ENCODE results near the gene SLCO4A1. TPM values are rescaled to one million over a fixed set of nuclear protein-coding genes. Genes with fewer than 3 reads are reported as not detected.

Gene SLCO4A1
- total and polyA plus RNA-seq, 9 of the 15 experiments (the other 6 are each of a cell fraction or from before 2014, with no cell fraction given): 1.6 to 21.9 (median 12.8) TPM

DNA sequence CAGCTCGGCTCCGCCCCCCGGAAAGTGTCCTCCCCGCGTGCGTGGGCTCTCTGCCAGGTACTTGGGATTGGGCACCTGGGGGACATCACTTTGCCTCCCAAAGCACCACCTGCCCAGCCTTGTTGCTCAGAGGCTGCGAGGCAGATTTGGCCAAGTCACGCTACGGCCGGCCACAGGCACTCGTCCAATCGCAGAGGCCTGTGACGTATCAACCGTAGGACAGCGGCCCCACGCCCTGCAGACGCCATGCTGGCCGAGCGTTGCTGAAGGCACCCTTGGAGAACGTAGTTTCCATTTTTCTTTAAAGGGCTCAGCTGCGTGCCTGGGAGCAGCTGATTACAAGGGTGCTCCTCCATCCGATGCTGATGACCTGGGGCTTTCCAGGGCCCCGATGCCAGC, 69.4 kb downstream of the SLCO4A1 start:
- no peaks in the 10 kb centered on the region for H3K79me2 ChIP-seq (ENCODE audit: control insufficient read depth, insufficient read depth, low read length)
- peak; percentile 71 to 84 (median 75) for DNase-seq (ENCODE audit: extremely low read depth in 1 of 4, low spot score in 3 of 4)
- TF ChIP-seq RCOR1 (IDR thresholded peaks at IDR 0.05; ENCODE audit: borderline replicate concordance in 1 of 2, low read depth in 2 of 2, low read length in 2 of 2): no peak
- peak; percentile 45 for TF ChIP-seq DMBX1 (CRISPR knock-in tag; IDR thresholded peaks at IDR 0.05; ENCODE audit: borderline replicate concordance)
- 0 out of 2 replicates have a peak, but pooled peaks have one; percentile 44 for TF ChIP-seq ZKSCAN8 (CRISPR knock-in tag; IDR thresholded peaks at IDR 0.05)
- TF ChIP-seq RFX5 (IDR thresholded peaks at IDR 0.05; ENCODE audit: low read depth, low read length): no peak
- TF ChIP-seq ZNF584 (CRISPR knock-in tag; IDR thresholded peaks at IDR 0.05; ENCODE audit: low read depth): peak; percentile 79
- TF ChIP-seq, protein P1, sequence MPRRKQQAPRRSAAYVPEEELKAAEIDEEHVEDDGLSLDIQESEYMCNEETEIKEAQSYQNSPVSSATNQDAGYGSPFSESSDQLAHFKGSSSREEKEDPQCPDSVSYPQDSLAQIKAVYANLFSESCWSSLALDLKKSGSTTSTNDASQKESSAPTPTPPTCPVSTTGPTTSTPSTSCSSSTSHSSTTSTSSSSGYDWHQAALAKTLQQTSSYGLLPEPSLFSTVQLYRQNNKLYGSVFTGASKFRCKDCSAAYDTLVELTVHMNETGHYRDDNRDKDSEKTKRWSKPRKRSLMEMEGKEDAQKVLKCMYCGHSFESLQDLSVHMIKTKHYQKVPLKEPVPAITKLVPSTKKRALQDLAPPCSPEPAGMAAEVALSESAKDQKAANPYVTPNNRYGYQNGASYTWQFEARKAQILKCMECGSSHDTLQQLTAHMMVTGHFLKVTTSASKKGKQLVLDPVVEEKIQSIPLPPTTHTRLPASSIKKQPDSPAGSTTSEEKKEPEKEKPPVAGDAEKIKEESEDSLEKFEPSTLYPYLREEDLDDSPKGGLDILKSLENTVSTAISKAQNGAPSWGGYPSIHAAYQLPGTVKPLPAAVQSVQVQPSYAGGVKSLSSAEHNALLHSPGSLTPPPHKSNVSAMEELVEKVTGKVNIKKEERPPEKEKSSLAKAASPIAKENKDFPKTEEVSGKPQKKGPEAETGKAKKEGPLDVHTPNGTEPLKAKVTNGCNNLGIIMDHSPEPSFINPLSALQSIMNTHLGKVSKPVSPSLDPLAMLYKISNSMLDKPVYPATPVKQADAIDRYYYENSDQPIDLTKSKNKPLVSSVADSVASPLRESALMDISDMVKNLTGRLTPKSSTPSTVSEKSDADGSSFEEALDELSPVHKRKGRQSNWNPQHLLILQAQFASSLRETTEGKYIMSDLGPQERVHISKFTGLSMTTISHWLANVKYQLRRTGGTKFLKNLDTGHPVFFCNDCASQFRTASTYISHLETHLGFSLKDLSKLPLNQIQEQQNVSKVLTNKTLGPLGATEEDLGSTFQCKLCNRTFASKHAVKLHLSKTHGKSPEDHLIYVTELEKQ (CRISPR knock-in tag; IDR thresholded peaks at IDR 0.05): no peak
- TF ChIP-seq, protein P2, sequence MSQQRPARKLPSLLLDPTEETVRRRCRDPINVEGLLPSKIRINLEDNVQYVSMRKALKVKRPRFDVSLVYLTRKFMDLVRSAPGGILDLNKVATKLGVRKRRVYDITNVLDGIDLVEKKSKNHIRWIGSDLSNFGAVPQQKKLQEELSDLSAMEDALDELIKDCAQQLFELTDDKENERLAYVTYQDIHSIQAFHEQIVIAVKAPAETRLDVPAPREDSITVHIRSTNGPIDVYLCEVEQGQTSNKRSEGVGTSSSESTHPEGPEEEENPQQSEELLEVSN (IDR thresholded peaks at IDR 0.05; ENCODE audit: borderline replicate concordance in 1 of 2, extremely low read depth in 1 of 2, insufficient read depth in 1 of 2, insufficient read length in 1 of 2, low read depth in 1 of 2, low read length in 1 of 2, poor library complexity in 1 of 2, severe bottlenecking in 1 of 2): peak; percentile 87 to 90
- TF ChIP-seq, protein P3, sequence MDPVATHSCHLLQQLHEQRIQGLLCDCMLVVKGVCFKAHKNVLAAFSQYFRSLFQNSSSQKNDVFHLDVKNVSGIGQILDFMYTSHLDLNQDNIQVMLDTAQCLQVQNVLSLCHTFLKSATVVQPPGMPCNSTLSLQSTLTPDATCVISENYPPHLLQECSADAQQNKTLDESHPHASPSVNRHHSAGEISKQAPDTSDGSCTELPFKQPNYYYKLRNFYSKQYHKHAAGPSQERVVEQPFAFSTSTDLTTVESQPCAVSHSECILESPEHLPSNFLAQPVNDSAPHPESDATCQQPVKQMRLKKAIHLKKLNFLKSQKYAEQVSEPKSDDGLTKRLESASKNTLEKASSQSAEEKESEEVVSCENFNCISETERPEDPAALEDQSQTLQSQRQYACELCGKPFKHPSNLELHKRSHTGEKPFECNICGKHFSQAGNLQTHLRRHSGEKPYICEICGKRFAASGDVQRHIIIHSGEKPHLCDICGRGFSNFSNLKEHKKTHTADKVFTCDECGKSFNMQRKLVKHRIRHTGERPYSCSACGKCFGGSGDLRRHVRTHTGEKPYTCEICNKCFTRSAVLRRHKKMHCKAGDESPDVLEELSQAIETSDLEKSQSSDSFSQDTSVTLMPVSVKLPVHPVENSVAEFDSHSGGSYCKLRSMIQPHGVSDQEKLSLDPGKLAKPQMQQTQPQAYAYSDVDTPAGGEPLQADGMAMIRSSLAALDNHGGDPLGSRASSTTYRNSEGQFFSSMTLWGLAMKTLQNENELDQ (CRISPR knock-in tag; IDR thresholded peaks at IDR 0.05; ENCODE audit: borderline replicate concordance): no peak
- TF ChIP-seq, protein P4, sequence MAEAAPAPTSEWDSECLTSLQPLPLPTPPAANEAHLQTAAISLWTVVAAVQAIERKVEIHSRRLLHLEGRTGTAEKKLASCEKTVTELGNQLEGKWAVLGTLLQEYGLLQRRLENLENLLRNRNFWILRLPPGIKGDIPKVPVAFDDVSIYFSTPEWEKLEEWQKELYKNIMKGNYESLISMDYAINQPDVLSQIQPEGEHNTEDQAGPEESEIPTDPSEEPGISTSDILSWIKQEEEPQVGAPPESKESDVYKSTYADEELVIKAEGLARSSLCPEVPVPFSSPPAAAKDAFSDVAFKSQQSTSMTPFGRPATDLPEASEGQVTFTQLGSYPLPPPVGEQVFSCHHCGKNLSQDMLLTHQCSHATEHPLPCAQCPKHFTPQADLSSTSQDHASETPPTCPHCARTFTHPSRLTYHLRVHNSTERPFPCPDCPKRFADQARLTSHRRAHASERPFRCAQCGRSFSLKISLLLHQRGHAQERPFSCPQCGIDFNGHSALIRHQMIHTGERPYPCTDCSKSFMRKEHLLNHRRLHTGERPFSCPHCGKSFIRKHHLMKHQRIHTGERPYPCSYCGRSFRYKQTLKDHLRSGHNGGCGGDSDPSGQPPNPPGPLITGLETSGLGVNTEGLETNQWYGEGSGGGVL (CRISPR knock-in tag; IDR thresholded peaks at IDR 0.05): no peak

More for the DNA sequence above, 69.4 kb downstream of the SLCO4A1 start:
- H2AFZ ChIP-seq (ENCODE audit: low read depth, low read length): peak overlapping the region; percentile 92
- CTCF ChIA-PET (ENCODE audit: low intra/inter-chr PET ratio): no interaction called here
- no peak overlapping the region for H3K4me3 ChIP-seq
- H3K27ac ChIP-seq (ENCODE audit: extremely low read depth, low read depth, low read length): peak overlapping the region; percentile 52; the same call in 2 of the 3 replicates
- intact Hi-C loops (cut with micrococcal nuclease): no loop called here
- H3K9ac ChIP-seq (ENCODE audit: insufficient read depth in 1 of 2, low read depth in 2 of 2, low read length in 2 of 2): peak overlapping the region; percentile 42 to 81; a peak in 3 of 4 replicates
- in situ Hi-C loops (cut with MboI): no loop called here
- BruUV-seq (replicated peaks): no TSS peak
- FAIRE-seq: peak; percentile 94
- no peaks in the 10 kb centered on the region for H3K9me3 ChIP-seq (replicated peaks; ENCODE audit: control insufficient read depth, insufficient read depth, low read depth, low read length)
- WGBS (ENCODE audit: insufficient coverage, low coverage, missing lambda C conversion rate): 12% methylated on average over 23 of the region's 23 CpGs
- peak; percentile 88 for ATAC-seq
- H4K20me1 ChIP-seq (replicated peaks; ENCODE audit: control insufficient read depth, insufficient read depth, low read length): no peaks in the 10 kb centered on the region
- peaks cover 16 to 50% of the 10 kb centered on the region in 2 experiments; a peak in 4 of 5 replicates for H3K27me3 ChIP-seq (ENCODE audit: control insufficient read depth in 2 of 2, insufficient read depth in 2 of 2, low read length in 2 of 2)
- POLR2A ChIA-PET: interaction anchor here (0.7 to 0.8 kb wide), 4 partner anchors 10 to 916 kb away, joined by 3 to 4 read pairs (median 4); no protein-coding TSS in a partner anchor
- H3K36me3 ChIP-seq (ENCODE audit: control insufficient read depth, insufficient read depth, low read length): no peaks in the 10 kb centered on the region
- peaks cover 14 to 54% of the 10 kb centered on the region in 2 experiments; a peak in 4 of 5 replicates for H3K4me1 ChIP-seq (replicated peaks in 1 of 2; ENCODE audit: control insufficient read depth in 2 of 2, insufficient read depth in 2 of 2, low read length in 2 of 2)
- peak overlapping the region; percentile 77 for H3K4me2 ChIP-seq (ENCODE audit: insufficient read depth, low read length)
- no peaks in the 10 kb centered on the region for H3K9me1 ChIP-seq (ENCODE audit: control insufficient read depth, insufficient read depth, low read length)

Data from K562 (cell line).